Osteocyte (in vitro differentiated cells): ENCODE measurements around the gene MAPK1. TPM values are rescaled to one million over a fixed set of nuclear protein-coding genes. Genes with fewer than 3 reads are reported as not detected.
"Not testable (repeated sequence)": the region's sequence is repeated elsewhere in the genome, so short reads cannot be mapped to it uniquely, and the experiment has no call there.

Source experiments
- DNase-seq: peaks from one replicate; pipeline ENCODE4 v3.0.0; 2021; ENCODE audit warnings: mixed read lengths; ENCODE audit not compliant: unreplicated experiment; ENCODE audit errors: extremely low spot score
- H3K27ac Mint-ChIP-seq: one replicate; pipeline ENCODE4 v1.8.0; 2021; ENCODE audit warnings: mild to moderate bottlenecking, mixed read lengths; ENCODE audit not compliant: unreplicated experiment
- H3K27me3 Mint-ChIP-seq: one replicate; pipeline ENCODE4 v1.8.0; 2021; ENCODE audit warnings: mixed read lengths; ENCODE audit not compliant: unreplicated experiment
- H3K36me3 Mint-ChIP-seq: one replicate; pipeline ENCODE4 v1.8.0; 2021; ENCODE audit warnings: mixed read lengths; ENCODE audit not compliant: unreplicated experiment
- H3K4me1 Mint-ChIP-seq: one replicate; pipeline ENCODE4 v1.8.0; 2021; ENCODE audit warnings: mixed read lengths; ENCODE audit not compliant: unreplicated experiment
- H3K4me3 Mint-ChIP-seq: one replicate; pipeline ENCODE4 v1.8.0; 2021; ENCODE audit warnings: mild to moderate bottlenecking, moderate library complexity, mixed read lengths; ENCODE audit not compliant: unreplicated experiment
- H3K9me3 Mint-ChIP-seq: one replicate; pipeline ENCODE4 v1.8.0; 2021; ENCODE audit warnings: mixed read lengths; ENCODE audit not compliant: unreplicated experiment
- CTCF ChIP-seq: fragments of 200-600 bp; sonication (generic); IDR thresholded peaks from 2 replicates; pipeline ENCODE4 v1.5.0; 2021; ENCODE audit warnings: antibody characterized with exemption, mild to moderate bottlenecking, moderate library complexity
- total RNA-seq: library from RNA; stranded (reverse); gene quantifications from 2 replicates; pipeline ENCODE4 v1.2.1, GENCODE V29; 2021

MAPK1 gene
- total RNA-seq, 1 donor from 2014 or later, result 159 TPM

GRCh38 chr22:21803811-21804249, 63.6 kb downstream of the MAPK1 start:
- Mint-ChIP-seq H3K4me1 (peaks cover 8% of the 10 kb centered on the region), H3K27me3 (no peaks in the 10 kb centered on the region), H3K9me3 (no peaks in the 10 kb centered on the region), H3K27ac (no peak overlapping the region), H3K4me3 (no peak overlapping the region), H3K36me3 (peaks cover 53% of the 10 kb centered on the region)
- TF ChIP-seq CTCF, result no peak
- DNase-seq, result no peak

- TF ChIP-seq CTCF, result no peak
- no peak overlapping the region for H3K27ac Mint-ChIP-seq
- H3K36me3 Mint-ChIP-seq, result peaks cover 56% of the 10 kb centered on the region
- H3K27me3 Mint-ChIP-seq, result no peaks in the 10 kb centered on the region
- H3K4me3 Mint-ChIP-seq, result no peak overlapping the region
- no peaks in the 10 kb centered on the region for H3K9me3 Mint-ChIP-seq
- peaks cover 2% of the 10 kb centered on the region for H3K4me1 Mint-ChIP-seq
- no peak for DNase-seq
These were observed 64.8 kb downstream of the MAPK1 start for GRCh38 chr22:21802673-21803072.

GRCh38 chr22:21802056-21802455, 65.4 kb downstream of the MAPK1 start:
- Mint-ChIP-seq H3K36me3 (peaks cover 60% of the 10 kb centered on the region), H3K27me3 (no peaks in the 10 kb centered on the region), H3K4me1 (no peaks in the 10 kb centered on the region), H3K27ac (no peak overlapping the region), H3K4me3 (no peak overlapping the region), H3K9me3 (no peaks in the 10 kb centered on the region)
- no peak for DNase-seq
- TF ChIP-seq CTCF, result no peak

- not testable (repeated sequence) for DNase-seq, H3K27me3 Mint-ChIP-seq, H3K4me3 Mint-ChIP-seq, H3K9me3 Mint-ChIP-seq, H3K27ac Mint-ChIP-seq, H3K4me1 Mint-ChIP-seq
- peaks cover 62% of the 10 kb centered on the region for H3K36me3 Mint-ChIP-seq
These were observed 66.2 kb downstream of the MAPK1 start for GRCh38 chr22:21801304-21801644.

- no peaks in the 10 kb centered on the region for H3K9me3 Mint-ChIP-seq
- no peak overlapping the region for H3K27ac Mint-ChIP-seq
- H3K4me3 Mint-ChIP-seq, result no peak overlapping the region
- peaks cover 62% of the 10 kb centered on the region for H3K36me3 Mint-ChIP-seq
- no peak for DNase-seq
- no peaks in the 10 kb centered on the region for H3K4me1 Mint-ChIP-seq
- no peak for TF ChIP-seq CTCF
- no peaks in the 10 kb centered on the region for H3K27me3 Mint-ChIP-seq
These were observed 66.7 kb downstream of the MAPK1 start for GRCh38 chr22:21800552-21801303.
